IMR-90 (cell line): ENCODE results near the gene FOXP1. TPM values are rescaled to one million over a fixed set of nuclear protein-coding genes. Genes with fewer than 3 reads are reported as not detected.

Source experiments
- ATAC-seq: fragments of 200-7000 bp; cut with Tn5 transposase; 2 replicates; pipeline ENCODE4 v1.9.1; 2020; ENCODE audit warnings: low read depth, mild to moderate bottlenecking, moderate library complexity
- BruUV-seq: library from RNA; stranded (reverse); fragments of 400-500 nt; replicated peaks from 2 replicates; lab custom pipeline; 2021; lab: Mats Ljungman, UMichigan
- CTCF ChIA-PET: fragments of 300-600 bp; formaldehyde crosslinking; extraction: SDS; loops from one replicate; lab custom pipeline; 2021; ENCODE audit warnings: antibody characterized with exemption; lab: Yijun Ruan, JAX
- POLR2A ChIA-PET: fragments of 300-600 bp; sonication (Branson Sonifier 250); formaldehyde crosslinking; loops from one replicate; lab custom pipeline; 2022; ENCODE audit warnings: antibody characterized with exemption; ENCODE audit not compliant: unreplicated experiment; lab: Charles Lee
- DNase-seq: peaks from one replicate; pipeline ENCODE4 v3.0.0; 2013
- H2AFZ ChIP-seq: replicated peaks from 2 replicates; pipeline ENCODE3; 2013; ENCODE audit warnings: low read length, mild to moderate bottlenecking; ENCODE audit not compliant: poor library complexity
- H2AK5ac ChIP-seq: 2 replicates; pipeline ENCODE4 v1.6.1; 2013; ENCODE audit warnings: low read depth, low read length, inconsistent platforms
- H2AK9ac ChIP-seq: replicated peaks from 2 replicates; pipeline ENCODE3; 2013; ENCODE audit warnings: mild to moderate bottlenecking, low read depth, low read length, moderate library complexity; ENCODE audit not compliant: poor library complexity
- H2BK120ac ChIP-seq: 2 replicates; pipeline ENCODE4 v1.6.1; 2013; ENCODE audit warnings: low read depth, low read length, inconsistent platforms
- H2BK15ac ChIP-seq: 3 replicates; pipeline ENCODE4 v1.6.1; 2013; ENCODE audit warnings: low read depth, low read length, inconsistent platforms
- H2BK20ac ChIP-seq: 2 replicates; pipeline ENCODE4 v1.6.1; 2013; ENCODE audit warnings: low read depth, mild to moderate bottlenecking, inconsistent platforms, low read length, moderate library complexity
- H2BK5ac ChIP-seq: 2 replicates; pipeline ENCODE4 v1.6.1; 2013; ENCODE audit warnings: mild to moderate bottlenecking, low read depth, low read length, inconsistent platforms; ENCODE audit not compliant: poor library complexity, severe bottlenecking
- H3K14ac ChIP-seq: replicated peaks from 2 replicates; pipeline ENCODE4 v1.6.1; 2013; ENCODE audit warnings: low read depth, low read length, inconsistent platforms
- H3K18ac ChIP-seq: 2 replicates; pipeline ENCODE4 v1.6.1; 2013; ENCODE audit warnings: low read depth, low read length, control low read depth
- H3K23ac ChIP-seq: 2 replicates; pipeline ENCODE4 v1.6.1; 2013; ENCODE audit warnings: low read depth, low read length, inconsistent platforms
- H3K27ac ChIP-seq: 2 replicates; pipeline ENCODE4 v1.5.1; 2013; ENCODE audit warnings: mild to moderate bottlenecking, control low read depth, low read length; ENCODE audit not compliant: insufficient read depth
- H3K27me3 ChIP-seq: 2 replicates; pipeline ENCODE4 v1.6.1; 2013; ENCODE audit warnings: low read length; ENCODE audit not compliant: control insufficient read depth, insufficient read depth
- H3K36me3 ChIP-seq: 2 replicates; pipeline ENCODE4 v1.6.1; 2013; ENCODE audit warnings: low read length, mixed read lengths; ENCODE audit not compliant: control insufficient read depth, insufficient read depth
- H3K4ac ChIP-seq: 2 replicates; pipeline ENCODE4 v1.6.1; 2013; ENCODE audit warnings: low read depth, low read length, inconsistent platforms
- H3K4me1 ChIP-seq: 2 replicates; pipeline ENCODE4 v1.6.1; 2013; ENCODE audit warnings: low read length, mixed read lengths; ENCODE audit not compliant: control insufficient read depth, insufficient read depth
- H3K4me2 ChIP-seq: 2 replicates; pipeline ENCODE4 v1.6.1; 2013; ENCODE audit warnings: low read depth, mild to moderate bottlenecking, control low read depth, low read length, moderate library complexity
- H3K4me3 ChIP-seq: 2 replicates; pipeline ENCODE4 v1.5.1; 2013; ENCODE audit warnings: low read depth, mild to moderate bottlenecking, control low read depth, low read length, moderate library complexity; ENCODE audit not compliant: insufficient read depth
- H3K56ac ChIP-seq: 2 replicates; pipeline ENCODE4 v1.6.1; 2013; ENCODE audit warnings: low read length, inconsistent platforms; ENCODE audit not compliant: insufficient read depth; ENCODE audit errors: extremely low read depth
- H3K79me1 ChIP-seq, 2 experiments: 2 replicates each; pipeline ENCODE4 v1.6.1; 2013; ENCODE audit warnings: low read length in 2 of 2, inconsistent platforms in 1 of 2, low read depth in 1 of 2
- H3K9ac ChIP-seq: 2 replicates; pipeline ENCODE4 v1.6.1; 2013; ENCODE audit warnings: low read depth, low read length, control low read depth
- H3K9me1 ChIP-seq: 2 replicates; pipeline ENCODE4 v1.6.1; 2013; ENCODE audit warnings: low read length, inconsistent platforms; ENCODE audit not compliant: insufficient read depth
- H3K9me3 ChIP-seq: 2 replicates; pipeline ENCODE4 v1.6.1; 2013; ENCODE audit warnings: low read length; ENCODE audit not compliant: control insufficient read depth, insufficient read depth
- H4K20me1 ChIP-seq: 2 replicates; pipeline ENCODE4 v1.6.1; 2013; ENCODE audit warnings: low read length, inconsistent platforms; ENCODE audit not compliant: insufficient read depth
- H4K5ac ChIP-seq: 2 replicates; pipeline ENCODE4 v1.6.1; 2013; ENCODE audit warnings: mild to moderate bottlenecking, low read depth, low read length, control low read depth
- H4K8ac ChIP-seq, 2 experiments: 2 replicates each; pipeline ENCODE4 v1.6.1; 2013; ENCODE audit warnings: low read depth in 2 of 2, low read length in 2 of 2, control low read depth in 1 of 2, inconsistent platforms in 1 of 2
- H4K91ac ChIP-seq: 2 replicates; pipeline ENCODE4 v1.6.1; 2013; ENCODE audit warnings: low read depth, low read length, inconsistent platforms; ENCODE audit not compliant: insufficient read depth
- BHLHE40 ChIP-seq: fragments of 150-350 bp; IDR thresholded peaks from 2 replicates; pipeline ENCODE4 v1.6.1; 2016; ENCODE audit warnings: mild to moderate bottlenecking, low read depth, low read length
- FOS ChIP-seq: fragments of 150-350 bp; IDR thresholded peaks from 2 replicates; pipeline ENCODE4 v1.6.1; 2016; ENCODE audit warnings: low read depth, low read length
- RAD21 ChIP-seq: IDR thresholded peaks from 2 replicates; pipeline ENCODE4 v1.6.1; 2012; ENCODE audit warnings: low read length, improper control_type of control experiment
- SMC3 ChIP-seq: fragments of 150-350 bp; IDR thresholded peaks from 2 replicates; pipeline ENCODE4 v1.6.1; 2016; ENCODE audit warnings: low read depth, mild to moderate bottlenecking, antibody characterized with exemption, low read length, moderate library complexity
- WGBS, 2 experiments: methylation state at CpG; one replicate each; pipeline versions ENCODE4 v1.1.5 to v1.1.7; 2013; ENCODE audit warnings: missing lambda C conversion rate in 2 of 2; ENCODE audit not compliant: insufficient read length in 1 of 2; ENCODE audit errors: extremely low coverage in 2 of 2; 5-methylcytosine and 5-hydroxymethylcytosine counted together
- dilution Hi-C: fragments of 300-500 bp; cut with HindIII; formaldehyde crosslinking; loops from one replicate; pipeline ENCODE4 v1.14.3; 2018; ENCODE audit warnings: low sequenced_read_pairs; ENCODE audit not compliant: unreplicated experiment
- in situ Hi-C: fragments of 300-500 bp; cut with MboI; formaldehyde crosslinking; loops from 3 replicates; pipeline ENCODE4 v1.14.3; 2019; ENCODE audit warnings: low sequenced_read_pairs, inconsistent platforms, mixed read lengths
- intact Hi-C: fragments of 100-400 bp; cut with micrococcal nuclease; formaldehyde crosslinking; loops from 2 replicates; pipeline ENCODE4 v1.10.0; 2022
- polyA plus RNA-seq, 3 experiments: library from polyadenylated mRNA; depleted of rRNA; stranded (reverse); fragments of >200 nt; gene quantifications; 2 replicates each; pipeline ENCODE4 v1.2.3, GENCODE V29; 2012; ENCODE audit warnings: low replicate concordance in 1 of 3
- total RNA-seq: library from RNA; depleted of rRNA; stranded (reverse); fragments of >200 nt; gene quantifications from 2 replicates; pipeline ENCODE4 v1.2.3, GENCODE V29; 2012
- TF ChIP-seq, protein P1 (sequence below): fragments of 150-350 bp; IDR thresholded peaks from 2 replicates; pipeline ENCODE4 v1.6.1; 2016; ENCODE audit warnings: low read depth, mild to moderate bottlenecking, low read length, moderate library complexity, borderline replicate concordance
- TF ChIP-seq, protein P2 (sequence below): fragments of 150-350 bp; IDR thresholded peaks from 2 replicates; pipeline ENCODE4 v1.6.1; 2017; ENCODE audit warnings: mild to moderate bottlenecking, antibody characterized with exemption, low read length, low read depth

The FOXP1 gene
- total and polyA plus RNA-seq, 2 of the 4 experiments (the other 2 are of a cell fraction), result 37.0 to 132 TPM

DNA sequence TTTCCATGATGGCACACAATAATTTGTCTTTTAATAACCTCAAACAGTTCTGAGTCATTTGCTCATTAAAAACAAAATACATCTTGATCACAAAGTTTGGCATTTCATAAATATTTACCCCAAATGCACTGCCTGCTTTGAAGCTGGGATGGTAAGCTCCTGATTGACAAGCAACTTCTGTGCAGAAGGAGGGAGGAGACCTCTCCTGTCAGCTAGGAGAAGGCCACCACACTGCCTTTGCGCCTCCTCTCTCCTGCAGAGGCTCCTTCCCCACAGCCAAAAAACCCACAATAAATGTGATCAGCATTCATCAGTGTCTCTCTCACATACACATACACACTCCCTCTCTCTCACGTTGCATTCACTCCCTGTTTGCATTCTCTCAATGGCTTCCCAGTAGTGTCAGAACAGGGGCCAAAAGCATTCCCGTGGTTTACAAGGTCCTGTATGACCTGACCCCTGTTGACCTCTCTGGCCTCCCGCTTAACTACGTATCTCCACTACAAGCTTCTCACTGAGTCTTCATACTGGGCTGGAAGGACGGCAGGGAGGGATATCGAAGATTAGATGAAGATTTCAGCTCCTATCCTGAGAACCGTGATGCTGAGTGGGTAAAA lies 216.4 kb downstream of the FOXP1 start:
- Histone ChIP-seq H3K4me2 (no peak overlapping the region), H3K36me3 (no peaks in the 10 kb centered on the region), H3K23ac (no peak overlapping the region), H3K9ac (no peak overlapping the region), H3K27me3 (no peaks in the 10 kb centered on the region), H4K8ac (no peak overlapping the region), H2BK120ac (no peak overlapping the region), H2AK9ac (no peak overlapping the region), H2AK5ac (peak overlapping the region; percentile 27; the same call in 1 of the 2 replicates), H3K9me3 (no peaks in the 10 kb centered on the region), H3K27ac (no peak overlapping the region), H2AFZ (no peak overlapping the region), H3K4me3 (no peak overlapping the region), H3K18ac (no peak overlapping the region), H3K4me1 (peaks cover 8% of the 10 kb centered on the region; the same call in 1 of the 2 replicates), H3K79me1 (peaks cover 8 to 21% of the 10 kb centered on the region in 2 experiments), H4K91ac (no peak overlapping the region), H3K9me1 (no peaks in the 10 kb centered on the region), H4K5ac (no peak overlapping the region), H3K4ac (no peak overlapping the region), H2BK15ac (no peak overlapping the region), H4K20me1 (no peaks in the 10 kb centered on the region), H2BK20ac (no peak overlapping the region), H3K14ac (no peak overlapping the region), H3K56ac (no peak overlapping the region), H2BK5ac (no peak overlapping the region)
- TF ChIP-seq SMC3, result no peak
- TF ChIP-seq BHLHE40, result no peak
- TF ChIP-seq, protein P1, sequence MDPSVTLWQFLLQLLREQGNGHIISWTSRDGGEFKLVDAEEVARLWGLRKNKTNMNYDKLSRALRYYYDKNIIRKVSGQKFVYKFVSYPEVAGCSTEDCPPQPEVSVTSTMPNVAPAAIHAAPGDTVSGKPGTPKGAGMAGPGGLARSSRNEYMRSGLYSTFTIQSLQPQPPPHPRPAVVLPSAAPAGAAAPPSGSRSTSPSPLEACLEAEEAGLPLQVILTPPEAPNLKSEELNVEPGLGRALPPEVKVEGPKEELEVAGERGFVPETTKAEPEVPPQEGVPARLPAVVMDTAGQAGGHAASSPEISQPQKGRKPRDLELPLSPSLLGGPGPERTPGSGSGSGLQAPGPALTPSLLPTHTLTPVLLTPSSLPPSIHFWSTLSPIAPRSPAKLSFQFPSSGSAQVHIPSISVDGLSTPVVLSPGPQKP, result no peak
- TF ChIP-seq, protein P2, sequence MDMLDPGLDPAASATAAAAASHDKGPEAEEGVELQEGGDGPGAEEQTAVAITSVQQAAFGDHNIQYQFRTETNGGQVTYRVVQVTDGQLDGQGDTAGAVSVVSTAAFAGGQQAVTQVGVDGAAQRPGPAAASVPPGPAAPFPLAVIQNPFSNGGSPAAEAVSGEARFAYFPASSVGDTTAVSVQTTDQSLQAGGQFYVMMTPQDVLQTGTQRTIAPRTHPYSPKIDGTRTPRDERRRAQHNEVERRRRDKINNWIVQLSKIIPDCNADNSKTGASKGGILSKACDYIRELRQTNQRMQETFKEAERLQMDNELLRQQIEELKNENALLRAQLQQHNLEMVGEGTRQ, result no peak
- no peak for TF ChIP-seq FOS
- TF ChIP-seq RAD21, result no peak
- WGBS, 2 experiments, result 90% methylated on average over 2 of the region's 8 CpGs; no CpG with 5 or more reads in 1 of the 2 experiments
- ATAC-seq (no peak; the same call in none of the 2 replicates), DNase-seq (no peak)
- in situ Hi-C loops (no loop called here), dilution Hi-C loops (no loop called here), intact Hi-C loops (no loop called here)
- ChIA-PET CTCF (interaction anchor here (0.7 kb wide), 1 partner anchor 256 kb away, joined by 4 read pairs; no protein-coding TSS in a partner anchor), POLR2A (no interaction called here)
- BruUV-seq, result no TSS peak
